Natural killer cell (primary cell): ENCODE results near the gene NFE2. TPM values are rescaled to one million over a fixed set of nuclear protein-coding genes. Genes with fewer than 3 reads are reported as not detected.

ENCODE experiments used
- ATAC-seq, 3 donors: fragments of 150-1000 bp in 2 of 3; fragments of 200-7000 bp in 1 of 3; cut with Tn5 transposase; 1 replicate in 1 of 3; 2 replicates in 2 of 3; pipeline ENCODE4 v1.10.0; 2021; ENCODE audit warnings: mild to moderate bottlenecking in 2 of 3, moderate library complexity in 2 of 3
- DNase-seq, 2 donors: peaks; one replicate each; pipeline versions ENCODE4 v3.0.0 to v3.0.0-alpha.2; 2013 to 2021; ENCODE audit warnings: mixed read lengths in 1 of 2
- H3K27ac ChIP-seq: one replicate; pipeline ENCODE4 v1.5.1; 2013; ENCODE audit warnings: mild to moderate bottlenecking, low read length
- H3K27me3 ChIP-seq: one replicate; pipeline ENCODE4 v1.6.1; 2013; ENCODE audit warnings: low read length; ENCODE audit not compliant: control insufficient read depth, insufficient read depth
- H3K36me3 ChIP-seq: one replicate; pipeline ENCODE4 v1.6.1; 2013; ENCODE audit warnings: low read length; ENCODE audit not compliant: control insufficient read depth, insufficient read depth
- H3K4me1 ChIP-seq: one replicate; pipeline ENCODE4 v1.6.1; 2013; ENCODE audit warnings: low read length; ENCODE audit not compliant: control insufficient read depth, insufficient read depth
- H3K4me3 ChIP-seq: one replicate; pipeline ENCODE4 v1.5.1; 2013; ENCODE audit warnings: low read length
- H3K9me3 ChIP-seq: one replicate; pipeline ENCODE4 v1.6.1; 2013; ENCODE audit warnings: low read length; ENCODE audit not compliant: control insufficient read depth, insufficient read depth
- H3K27ac Mint-ChIP-seq, 2 donors: one replicate each; pipeline ENCODE4 v1.8.0; 2022; ENCODE audit warnings: mild to moderate bottlenecking in 2 of 2, mixed read lengths in 2 of 2, moderate library complexity in 1 of 2
- H3K27me3 Mint-ChIP-seq, 2 donors: one replicate each; pipeline ENCODE4 v1.8.0; 2022; ENCODE audit warnings: low read depth in 2 of 2, mixed read lengths in 2 of 2
- H3K36me3 Mint-ChIP-seq: one replicate; pipeline ENCODE4 v1.8.0; 2022; ENCODE audit warnings: mixed read lengths
- H3K4me1 Mint-ChIP-seq, 2 donors: one replicate each; pipeline ENCODE4 v1.8.0; 2022; ENCODE audit warnings: mixed read lengths in 2 of 2
- H3K4me3 Mint-ChIP-seq: one replicate; pipeline ENCODE4 v1.8.0; 2022; ENCODE audit warnings: mild to moderate bottlenecking, moderate library complexity, mixed read lengths
- H3K9me3 Mint-ChIP-seq, 2 donors: one replicate each; pipeline ENCODE4 v1.8.0; 2022; ENCODE audit warnings: mixed read lengths in 2 of 2
- CTCF ChIP-seq: fragments of 200-600 bp; IDR thresholded peaks from one replicate; pipeline ENCODE4 v1.8.0; 2022; ENCODE audit warnings: antibody characterized with exemption
- WGBS: methylation state at CpG from one replicate; pipeline ENCODE4 v1.1.7; 2013; ENCODE audit warnings: missing lambda C conversion rate; ENCODE audit not compliant: insufficient coverage; 5-methylcytosine and 5-hydroxymethylcytosine counted together
- intact Hi-C: fragments of 100-400 bp; cut with micrococcal nuclease; formaldehyde crosslinking; loops from one replicate; pipeline ENCODE4 v1.14.2; 2022
- total RNA-seq, 4 donors: library from RNA; stranded (reverse); fragments of 120-200 nt in 1 of 4; gene quantifications; one replicate each; pipeline versions ENCODE4 v1.2.3 to v1.2.4, GENCODE V29; 2013 to 2022

The NFE2 gene
- total RNA-seq, 3 donors from 2014 or later (not counting 1 experiment from before 2014, with no cell fraction given) = 2.0 to 15.4 (median 2.0) TPM

GRCh38 chr12:54257332-54257731 is 43.5 kb downstream of the NFE2 start:
- intact Hi-C loops = no loop called here
- no peaks in the 10 kb centered on the region for H3K27me3 Mint-ChIP-seq
- H3K4me1 ChIP-seq = peaks cover 13% of the 10 kb centered on the region
- DNase-seq (no peak), ATAC-seq (no peak)
- H3K27ac ChIP-seq = no peak overlapping the region
- TF ChIP-seq CTCF = no peak
- no peak overlapping the region for H3K4me3 Mint-ChIP-seq
- peaks cover 11 to 20% of the 10 kb centered on the region in 2 donors for H3K4me1 Mint-ChIP-seq
- peaks cover 7% of the 10 kb centered on the region for H3K36me3 Mint-ChIP-seq
- H3K27ac Mint-ChIP-seq = peak overlapping the region in 1 of 2 donors; percentile 9
- no peaks in the 10 kb centered on the region for H3K9me3 ChIP-seq
- no peak overlapping the region for H3K4me3 ChIP-seq
- 90% methylated on average over 8 of the region's 8 CpGs for WGBS
- H3K36me3 ChIP-seq = peaks cover 13% of the 10 kb centered on the region
- no peaks in the 10 kb centered on the region for H3K27me3 ChIP-seq
- no peaks in the 10 kb centered on the region for H3K9me3 Mint-ChIP-seq

DNA sequence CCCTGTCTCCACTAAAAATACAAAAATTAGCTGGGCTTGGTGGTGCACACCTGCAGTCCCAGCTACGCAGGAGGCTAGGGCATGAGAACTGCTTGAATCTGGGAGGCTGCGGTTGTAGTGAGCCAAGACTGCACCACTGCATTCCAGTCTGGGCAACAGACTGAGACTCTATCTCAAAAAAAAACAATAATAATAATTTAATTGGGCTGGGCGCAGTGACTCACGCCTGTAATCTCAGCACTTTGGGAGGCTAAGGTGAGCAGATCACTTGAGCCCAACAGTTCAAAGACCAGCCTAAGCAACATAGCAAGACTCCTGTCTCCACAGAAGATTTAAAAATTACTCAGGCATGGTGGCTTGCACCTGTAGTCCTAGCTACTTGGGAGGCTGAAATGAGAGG is 47.6 kb downstream of the NFE2 start:
- Histone ChIP-seq H3K27ac (no peak overlapping the region), H3K36me3 (peaks cover 22% of the 10 kb centered on the region), H3K4me3 (no peak overlapping the region), H3K27me3 (no peaks in the 10 kb centered on the region), H3K9me3 (no peaks in the 10 kb centered on the region), H3K4me1 (no peaks in the 10 kb centered on the region)
- TF ChIP-seq CTCF = no peak
- Mint-ChIP-seq H3K36me3 (peaks cover 13% of the 10 kb centered on the region), H3K27me3 (no peaks in the 10 kb centered on the region), H3K27ac (no peak overlapping the region), H3K9me3 (no peaks in the 10 kb centered on the region), H3K4me3 (no peak overlapping the region), H3K4me1 (peaks cover 0 to 2% of the 10 kb centered on the region in 2 donors)
- WGBS = 100% methylated on average over 4 of the region's 4 CpGs
- intact Hi-C loops = no loop called here
- DNase-seq = no peak
- no peak for ATAC-seq

DNA sequence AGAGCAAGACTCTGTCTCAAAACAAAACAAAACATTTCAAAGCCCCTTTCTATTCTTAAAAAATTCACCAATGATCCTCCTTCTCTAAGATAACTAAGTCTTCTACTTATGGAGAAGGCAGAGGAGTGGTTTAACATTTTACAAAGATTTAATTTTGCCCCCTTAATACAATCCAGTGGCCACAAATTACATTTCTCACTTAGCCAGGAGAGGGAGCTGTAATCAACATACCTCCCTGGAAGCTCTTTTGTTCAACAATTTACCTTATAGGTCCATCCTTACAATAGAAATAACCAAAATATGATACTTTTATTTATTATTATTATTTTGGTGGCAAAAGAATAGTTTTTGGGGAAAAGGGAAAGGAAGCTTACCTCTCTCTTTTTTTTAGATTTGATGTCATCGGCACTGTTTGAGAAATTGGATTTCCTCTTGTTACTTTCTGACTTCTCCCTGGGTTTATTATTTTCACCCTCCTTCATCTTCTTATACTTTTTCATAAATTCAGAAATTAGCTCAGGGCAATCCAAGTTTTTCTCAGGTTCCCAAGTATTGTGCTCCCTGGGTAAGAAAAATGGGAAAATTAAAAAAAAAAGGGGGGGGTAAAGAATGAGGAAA is 49.0 kb downstream of the NFE2 start:
- H3K4me1 ChIP-seq = no peaks in the 10 kb centered on the region
- peak in 1 of 2 donors; percentile 72 for DNase-seq
- peaks cover 19% of the 10 kb centered on the region for H3K36me3 ChIP-seq
- H3K9me3 ChIP-seq = no peaks in the 10 kb centered on the region
- Mint-ChIP-seq H3K4me1 (no peaks in the 10 kb centered on the region), H3K9me3 (no peaks in the 10 kb centered on the region), H3K27me3 (no peaks in the 10 kb centered on the region), H3K4me3 (no peak overlapping the region), H3K27ac (no peak overlapping the region), H3K36me3 (peaks cover 13% of the 10 kb centered on the region)
- H3K4me3 ChIP-seq = no peak overlapping the region
- no CpG with 5 or more reads among the region's 1 CpG for WGBS
- peak; percentile 70 for TF ChIP-seq CTCF
- H3K27me3 ChIP-seq = no peaks in the 10 kb centered on the region
- intact Hi-C loops = loop anchor here (1.0 to 2.0 kb wide), 3 partner anchors 109 to 128 kb away; no protein-coding TSS in a partner anchor
- H3K27ac ChIP-seq = no peak overlapping the region
- ATAC-seq = peak; percentile 67 to 90 (median 79)

DNA sequence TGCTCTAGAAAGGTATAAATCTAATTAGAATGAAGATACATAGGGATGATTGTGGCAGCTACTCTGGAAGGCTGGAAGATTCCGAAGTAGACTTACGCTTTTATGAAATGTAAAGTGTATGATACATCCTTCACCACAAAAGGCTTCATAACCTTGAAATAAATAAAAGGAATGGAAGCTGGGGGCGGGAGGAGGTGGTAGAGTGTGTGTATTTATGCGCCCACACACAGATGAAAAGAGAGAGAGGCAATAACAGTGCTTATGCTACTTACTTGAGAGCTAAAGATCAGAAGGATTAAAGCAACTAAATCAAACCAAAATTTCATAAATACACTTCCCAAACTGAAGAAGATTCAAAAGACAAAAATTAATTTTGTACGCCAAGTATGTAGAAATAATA is 51.3 kb downstream of the NFE2 start:
- Histone ChIP-seq H3K4me3 (no peak overlapping the region), H3K36me3 (peaks cover 19% of the 10 kb centered on the region), H3K9me3 (no peaks in the 10 kb centered on the region), H3K27me3 (no peaks in the 10 kb centered on the region), H3K4me1 (no peaks in the 10 kb centered on the region), H3K27ac (no peak overlapping the region)
- Mint-ChIP-seq H3K27ac (no peak overlapping the region), H3K27me3 (no peaks in the 10 kb centered on the region), H3K4me3 (no peak overlapping the region), H3K36me3 (peaks cover 6% of the 10 kb centered on the region), H3K9me3 (no peaks in the 10 kb centered on the region), H3K4me1 (no peaks in the 10 kb centered on the region)
- no peak for TF ChIP-seq CTCF
- 100% methylated on average over 1 of the region's 5 CpGs for WGBS
- intact Hi-C loops = no loop called here
- DNase-seq (no peak), ATAC-seq (no peak)
